Bronchial epithelial cell (primary cell): ENCODE measurements around the gene SLC16A13. TPM values are rescaled to one million over a fixed set of nuclear protein-coding genes. Genes with fewer than 3 reads are reported as not detected.

Experiments
- DNase-seq: peaks from one replicate; pipeline ENCODE4 v3.0.0-alpha.2; 2010; ENCODE audit warnings: low read depth
- FAIRE-seq: peaks from 2 replicates; lab custom pipeline; 2011; peaks lifted over from hg19 to GRCh38; lab: Jason Lieb, UNC
- H3K27me3 ChIP-seq: 2 replicates; pipeline ENCODE4 v1.5.1; 2011; ENCODE audit warnings: low read length; ENCODE audit not compliant: control insufficient read depth, insufficient read depth
- H3K36me3 ChIP-seq: 2 replicates; pipeline ENCODE4 v1.5.1; 2011; ENCODE audit warnings: low read length; ENCODE audit not compliant: control insufficient read depth, insufficient read depth
- H3K4me3 ChIP-seq: 2 replicates; pipeline ENCODE4 v1.5.1; 2011; ENCODE audit warnings: mild to moderate bottlenecking, low read depth, low read length, control low read depth
- total RNA-seq: library from RNA; depleted of rRNA; stranded (reverse); fragments of >200 nt; gene quantifications from 2 replicates; pipeline ENCODE4 v1.2.1, GENCODE V29; 2014
- TF ChIP-seq, protein P1 (sequence below): IDR thresholded peaks from 2 replicates; pipeline ENCODE4 v1.5.1; 2011; ENCODE audit warnings: mild to moderate bottlenecking, moderate library complexity, low read length, control low read depth, inconsistent platforms; ENCODE audit not compliant: insufficient read depth, severe bottlenecking

SLC16A13 gene
- total RNA-seq, 1 donor from 2014 or later, result 0.26 TPM

DNA sequence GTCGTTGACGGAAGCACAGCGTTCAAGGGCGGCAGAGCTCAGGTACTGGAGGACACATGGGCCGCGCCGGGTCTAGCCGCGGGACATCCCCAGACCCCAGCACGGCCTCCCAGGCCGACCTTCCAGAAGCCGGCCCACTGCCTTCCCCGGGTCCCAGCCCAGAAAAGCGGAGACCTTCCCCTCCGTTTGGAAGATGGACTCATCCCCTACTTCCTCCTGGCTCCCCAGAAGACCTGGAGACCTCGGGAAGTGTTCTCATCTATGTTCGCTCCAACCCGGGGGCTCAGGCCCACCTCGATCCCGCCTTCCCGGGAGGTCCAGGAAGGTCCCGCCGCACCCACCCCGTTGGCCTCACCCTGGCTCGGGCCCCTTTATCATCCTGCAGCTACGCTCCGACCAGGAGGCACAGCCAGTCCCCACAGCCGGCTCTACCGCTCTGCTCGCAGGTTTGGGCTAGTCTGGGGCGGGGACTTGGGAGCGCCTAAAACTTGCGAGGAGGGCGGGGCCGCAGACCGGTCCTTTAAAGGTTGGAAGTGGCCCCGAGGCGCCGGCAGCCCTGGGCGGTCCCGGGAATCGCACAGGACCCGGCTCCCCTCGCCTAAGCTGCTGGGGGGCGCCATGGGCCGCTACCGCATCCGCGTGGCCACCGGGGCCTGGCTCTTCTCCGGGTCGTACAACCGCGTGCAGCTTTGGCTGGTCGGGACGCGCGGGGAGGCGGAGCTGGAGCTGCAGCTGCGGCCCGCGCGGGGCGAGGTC lies 40.1 kb upstream of the SLC16A13 start, which contains the start of gene ALOX12:
Gene ALOX12, plus strand, starts transcription at position 550 of the 756 bp plus-strand sequence. Its CDS starts 69 bp downstream, at position 619.
- H3K27me3 ChIP-seq, result no peaks in the 10 kb centered on the region
- no peak for FAIRE-seq
- TF ChIP-seq, protein P1, sequence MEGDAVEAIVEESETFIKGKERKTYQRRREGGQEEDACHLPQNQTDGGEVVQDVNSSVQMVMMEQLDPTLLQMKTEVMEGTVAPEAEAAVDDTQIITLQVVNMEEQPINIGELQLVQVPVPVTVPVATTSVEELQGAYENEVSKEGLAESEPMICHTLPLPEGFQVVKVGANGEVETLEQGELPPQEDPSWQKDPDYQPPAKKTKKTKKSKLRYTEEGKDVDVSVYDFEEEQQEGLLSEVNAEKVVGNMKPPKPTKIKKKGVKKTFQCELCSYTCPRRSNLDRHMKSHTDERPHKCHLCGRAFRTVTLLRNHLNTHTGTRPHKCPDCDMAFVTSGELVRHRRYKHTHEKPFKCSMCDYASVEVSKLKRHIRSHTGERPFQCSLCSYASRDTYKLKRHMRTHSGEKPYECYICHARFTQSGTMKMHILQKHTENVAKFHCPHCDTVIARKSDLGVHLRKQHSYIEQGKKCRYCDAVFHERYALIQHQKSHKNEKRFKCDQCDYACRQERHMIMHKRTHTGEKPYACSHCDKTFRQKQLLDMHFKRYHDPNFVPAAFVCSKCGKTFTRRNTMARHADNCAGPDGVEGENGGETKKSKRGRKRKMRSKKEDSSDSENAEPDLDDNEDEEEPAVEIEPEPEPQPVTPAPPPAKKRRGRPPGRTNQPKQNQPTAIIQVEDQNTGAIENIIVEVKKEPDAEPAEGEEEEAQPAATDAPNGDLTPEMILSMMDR, result no peak
- DNase-seq, result peak; percentile 58
- H3K36me3 ChIP-seq, result peaks cover 9% of the 10 kb centered on the region
- peak within 1 kb of the TSS; percentile 58 for H3K4me3 ChIP-seq

DNA sequence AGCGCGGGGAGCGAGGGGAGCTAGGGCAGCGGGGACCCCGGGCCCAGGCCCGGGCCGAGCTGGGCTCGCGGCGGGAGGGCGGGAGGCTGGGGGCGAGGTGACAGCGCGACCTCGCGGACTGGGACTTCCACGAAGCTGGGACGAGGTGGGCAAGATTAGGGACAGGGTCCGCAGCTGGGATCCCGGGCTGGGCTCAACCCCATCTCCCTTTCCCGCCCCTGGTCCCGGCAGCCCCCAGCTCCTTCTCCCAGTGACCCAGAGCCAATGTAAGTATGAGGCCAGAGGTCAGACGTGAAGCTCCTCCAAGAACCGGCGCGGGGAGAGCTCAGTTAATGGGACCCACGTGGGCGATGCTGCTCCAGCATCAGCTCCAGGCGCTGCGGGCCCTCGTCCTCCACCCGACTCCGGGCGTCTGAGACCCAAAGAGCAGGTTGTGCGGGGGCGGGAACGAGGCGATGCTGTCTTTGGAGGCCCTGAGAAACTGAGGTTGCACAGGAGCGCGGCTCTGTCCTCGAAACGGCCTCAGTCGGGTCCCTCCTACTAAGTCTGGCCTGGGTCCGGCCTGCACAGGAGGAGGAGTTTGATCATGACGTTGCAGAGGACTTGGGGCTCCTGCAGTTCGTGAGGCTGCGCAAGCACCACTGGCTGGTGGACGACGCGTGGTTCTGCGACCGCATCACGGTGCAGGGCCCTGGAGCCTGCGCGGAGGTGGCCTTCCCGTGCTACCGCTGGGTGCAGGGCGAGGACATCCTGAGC lies 39.4 kb upstream of the SLC16A13 start:
- TF ChIP-seq, protein P1, result no peak
- no peak for FAIRE-seq
- peak overlapping the region; percentile 58 for H3K4me3 ChIP-seq
- DNase-seq, result no peak
- H3K36me3 ChIP-seq, result peaks cover 9% of the 10 kb centered on the region
- no peaks in the 10 kb centered on the region for H3K27me3 ChIP-seq

DNA sequence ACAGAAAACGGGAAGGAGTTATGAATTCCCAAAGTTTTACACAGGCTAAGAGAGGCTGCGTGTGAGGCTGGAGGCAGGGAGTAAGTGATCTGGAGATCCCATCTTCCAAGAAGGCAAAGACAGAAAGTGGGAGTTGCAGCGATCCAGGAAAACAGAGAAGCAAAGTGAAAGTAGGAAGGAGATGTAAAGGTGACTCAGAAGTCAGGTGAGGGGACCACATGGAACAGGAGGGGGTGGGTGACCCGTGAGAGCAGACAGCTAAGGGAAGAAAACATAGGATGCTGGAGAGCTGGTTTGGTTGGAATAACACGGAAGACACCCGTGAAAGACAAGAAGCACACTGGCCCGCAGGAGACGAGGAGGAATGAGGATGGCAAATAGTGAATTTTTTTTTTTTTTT lies 38.6 kb upstream of the SLC16A13 start:
- no peaks in the 10 kb centered on the region for H3K27me3 ChIP-seq
- H3K36me3 ChIP-seq, result peaks cover 10% of the 10 kb centered on the region
- FAIRE-seq (no peak), DNase-seq (no peak)
- TF ChIP-seq, protein P1, result no peak
- no peak overlapping the region for H3K4me3 ChIP-seq

DNA sequence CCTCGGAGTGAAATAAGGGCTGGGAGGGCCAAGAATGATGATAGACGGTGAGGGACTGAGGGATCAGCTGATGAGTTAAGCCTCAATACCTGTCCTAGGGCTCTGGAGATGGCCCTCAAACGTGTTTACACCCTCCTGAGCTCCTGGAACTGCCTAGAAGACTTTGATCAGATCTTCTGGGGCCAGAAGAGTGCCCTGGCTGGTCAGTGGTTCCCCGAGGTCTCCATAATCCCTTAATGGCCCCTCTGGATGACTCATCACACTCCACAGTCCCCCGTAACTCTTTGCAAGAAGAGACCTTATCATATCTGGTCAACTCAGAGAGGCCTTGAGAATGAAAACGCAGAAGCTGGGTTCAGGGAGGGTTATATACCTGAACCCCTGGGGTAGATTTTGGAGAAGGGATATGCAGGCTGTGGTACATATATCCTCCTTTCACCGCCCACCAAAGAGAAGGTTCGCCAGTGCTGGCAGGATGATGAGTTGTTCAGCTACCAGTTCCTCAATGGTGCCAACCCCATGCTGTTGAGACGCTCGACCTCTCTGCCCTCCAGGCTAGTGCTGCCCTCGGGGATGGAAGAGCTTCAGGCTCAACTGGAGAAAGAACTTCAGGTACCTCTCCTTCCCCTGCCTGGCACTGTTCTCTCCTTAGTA lies 36.8 kb upstream of the SLC16A13 start:
- Histone ChIP-seq H3K27me3 (no peaks in the 10 kb centered on the region), H3K4me3 (no peak overlapping the region), H3K36me3 (peaks cover 14% of the 10 kb centered on the region)
- FAIRE-seq (no peak), DNase-seq (no peak)
- TF ChIP-seq, protein P1, result no peak

DNA sequence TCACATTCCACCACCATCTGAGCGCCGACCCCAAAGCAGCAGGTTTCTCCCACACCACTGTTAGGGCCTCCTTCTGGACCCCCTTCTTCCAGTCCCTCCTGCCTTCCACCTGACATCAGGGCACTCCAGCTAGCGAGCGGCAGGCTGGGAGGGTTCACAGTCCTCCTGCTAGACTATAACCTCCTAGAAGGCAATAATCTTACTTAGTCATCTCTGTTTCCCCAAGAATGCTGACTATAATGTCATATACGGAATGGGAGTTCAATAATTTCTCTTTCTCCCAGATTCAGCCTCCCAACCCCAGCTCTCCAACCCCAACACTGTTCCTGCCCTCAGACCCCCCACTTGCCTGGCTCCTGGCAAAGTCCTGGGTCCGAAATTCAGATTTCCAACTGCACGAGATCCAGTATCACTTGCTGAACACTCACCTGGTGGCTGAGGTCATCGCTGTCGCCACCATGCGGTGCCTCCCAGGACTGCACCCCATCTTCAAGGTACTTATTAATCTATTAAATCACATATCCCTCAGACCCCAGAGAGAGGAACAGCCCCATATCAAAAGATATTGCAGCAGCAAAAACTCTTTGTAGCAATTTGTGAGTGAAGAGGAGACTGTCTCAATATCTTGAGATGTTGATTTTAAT lies 34.4 kb upstream of the SLC16A13 start:
- H3K36me3 ChIP-seq, result peaks cover 14% of the 10 kb centered on the region
- DNase-seq, result peak; percentile 56
- H3K4me3 ChIP-seq, result no peak overlapping the region
- TF ChIP-seq, protein P1, result peak; percentile 59
- no peaks in the 10 kb centered on the region for H3K27me3 ChIP-seq
- FAIRE-seq, result no peak
